Right atrium auricular region (tissue), 2 donors: ENCODE measurements around the gene MAML2. TPM values are rescaled to one million over a fixed set of nuclear protein-coding genes. Genes with fewer than 3 reads are reported as not detected.

ENCODE experiments used
- DNase-seq: peaks from one replicate; pipeline ENCODE4 v3.0.0-alpha.2; 2019; ENCODE audit warnings: low spot score
- H3K27ac ChIP-seq, 2 donors: fragments of 200-600 bp; sonication (generic); 1 replicate in 1 of 2; 2 replicates in 1 of 2; pipeline ENCODE4 v1.5.1; 2016 to 2019
- H3K27me3 ChIP-seq, 2 donors: fragments of 200-600 bp; sonication (generic); one replicate each; pipeline versions ENCODE4 v1.5.1 to v1.6.0; 2017 to 2019
- H3K36me3 ChIP-seq: fragments of 200-600 bp; sonication (generic); one replicate; pipeline ENCODE4 v1.5.1; 2016
- H3K4me1 ChIP-seq, 2 donors: fragments of 200-600 bp; sonication (generic); one replicate each; pipeline versions ENCODE4 v1.5.1 to v1.6.0; 2017 to 2019
- H3K4me3 ChIP-seq, 2 donors: fragments of 200-600 bp; sonication (generic); 1 replicate in 1 of 2; 2 replicates in 1 of 2; pipeline ENCODE4 v1.5.1; 2017 to 2019; ENCODE audit warnings: mild to moderate bottlenecking in 1 of 2, moderate library complexity in 1 of 2
- H3K9me3 ChIP-seq, 2 donors: fragments of 200-600 bp; sonication (generic); one replicate each; pipeline ENCODE4 v1.5.1; 2019
- CTCF ChIP-seq, 2 donors: fragments of 200-600 bp; sonication (generic); IDR thresholded peaks; one replicate each; pipeline ENCODE4 v1.5.1; 2019; ENCODE audit warnings: antibody characterized with exemption in 2 of 2
- total RNA-seq, 2 donors: library from RNA; depleted of rRNA; stranded (reverse); fragments of >200 nt; gene quantifications; one replicate each; pipeline ENCODE4 v1.1.0, GENCODE V29; 2016

The MAML2 gene
- total RNA-seq, 2 donors from 2014 or later = 7.6 to 16.6 TPM

GRCh38 chr11:96365493-96365892 is 22.5 kb upstream of the MAML2 start:
- no peaks in the 10 kb centered on the region for H3K27me3 ChIP-seq

GRCh38 chr11:96361778-96362177 is 18.8 kb upstream of the MAML2 start:
- Histone ChIP-seq H3K9me3 (no peaks in the 10 kb centered on the region), H3K27ac (no peak overlapping the region), H3K4me3 (no peak overlapping the region), H3K27me3 (no peaks in the 10 kb centered on the region), H3K36me3 (peaks cover 40% of the 10 kb centered on the region), H3K4me1 (no peaks in the 10 kb centered on the region)
- DNase-seq = no peak
- no peak for TF ChIP-seq CTCF (IDR thresholded peaks at IDR 0.05)

More at GRCh38 chr11:96365493-96365892, 22.5 kb upstream of the MAML2 start:
- Histone ChIP-seq H3K4me1 (no peaks in the 10 kb centered on the region), H3K36me3 (peaks cover 41% of the 10 kb centered on the region), H3K27ac (no peak overlapping the region), H3K4me3 (no peak overlapping the region), H3K9me3 (peaks cover 0 to 7% of the 10 kb centered on the region in 2 donors)
- TF ChIP-seq CTCF (IDR thresholded peaks at IDR 0.05) = no peak
- DNase-seq = no peak

- H3K27me3 ChIP-seq = no peaks in the 10 kb centered on the region
- H3K27ac ChIP-seq = no peak overlapping the region
- H3K9me3 ChIP-seq = no peaks in the 10 kb centered on the region
- TF ChIP-seq CTCF (IDR thresholded peaks at IDR 0.05) = no peak
- H3K36me3 ChIP-seq = peaks cover 30% of the 10 kb centered on the region
- no peak for DNase-seq
- H3K4me3 ChIP-seq = no peak overlapping the region
- H3K4me1 ChIP-seq = no peaks in the 10 kb centered on the region
Measured at GRCh38 chr11:96358321-96358720, 15.3 kb upstream of the MAML2 start.

GRCh38 chr11:96357794-96358193 is 14.8 kb upstream of the MAML2 start:
- no peak for DNase-seq
- no peak overlapping the region for H3K27ac ChIP-seq
- peaks cover 30% of the 10 kb centered on the region for H3K36me3 ChIP-seq
- H3K27me3 ChIP-seq = no peaks in the 10 kb centered on the region
- H3K4me3 ChIP-seq = no peak overlapping the region
- no peaks in the 10 kb centered on the region for H3K9me3 ChIP-seq
- no peak for TF ChIP-seq CTCF (IDR thresholded peaks at IDR 0.05)
- H3K4me1 ChIP-seq = no peaks in the 10 kb centered on the region

DNA sequence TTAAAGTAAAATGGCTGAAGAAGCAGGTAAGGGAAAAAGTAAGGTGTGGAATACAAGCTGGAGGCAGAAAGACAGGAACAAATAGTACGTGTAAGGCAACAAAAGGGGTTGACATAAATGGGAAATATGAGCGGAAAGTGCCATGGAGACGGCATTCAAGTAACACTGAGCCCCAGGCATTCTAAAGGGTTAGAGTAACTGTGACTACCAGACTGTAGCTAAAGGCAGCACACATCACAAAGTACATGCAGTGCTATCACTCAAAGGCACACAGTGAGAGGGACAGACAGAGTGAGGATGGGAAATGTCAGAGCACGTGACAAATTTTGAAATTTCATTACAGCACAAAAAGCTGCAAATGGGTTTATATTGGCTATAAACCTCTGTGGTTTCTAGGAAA is 13.9 kb upstream of the MAML2 start:
- Histone ChIP-seq H3K27me3 (no peaks in the 10 kb centered on the region), H3K9me3 (no peaks in the 10 kb centered on the region), H3K4me1 (no peaks in the 10 kb centered on the region), H3K27ac (no peak overlapping the region), H3K4me3 (no peak overlapping the region), H3K36me3 (peaks cover 30% of the 10 kb centered on the region)
- TF ChIP-seq CTCF (IDR thresholded peaks at IDR 0.05) = no peak
- no peak for DNase-seq
